Measurements from ENCODE around the gene CYP26A1.

CYP26A1 gene

GRCh38 chr10:93073539-93074146 lies at the start of gene CYP26A1:
Gene CYP26A1, plus strand, starts transcription at chr10:93073893. Its CDS starts 42 bp downstream, at chr10:93073935.
- no peak for DNase-seq

- no peak for DNase-seq
These were observed 47.6 kb upstream of the CYP26A1 start for GRCh38 chr10:93026072-93026471.

GRCh38 chr10:93027508-93027907 lies 46.2 kb upstream of the CYP26A1 start:
- no peak for DNase-seq

GRCh38 chr10:93028883-93029282 lies 44.8 kb upstream of the CYP26A1 start:
- DNase-seq, result no peak

- no peak for DNase-seq
These were observed 43.3 kb upstream of the CYP26A1 start for GRCh38 chr10:93030409-93030808.

- no peak for DNase-seq
These were observed 41.4 kb upstream of the CYP26A1 start for GRCh38 chr10:93032105-93032808.

- DNase-seq, result no peak
These were observed 40.9 kb upstream of the CYP26A1 start for GRCh38 chr10:93032809-93033137.

- no peak for DNase-seq
These were observed 39.3 kb upstream of the CYP26A1 start for GRCh38 chr10:93034426-93034825.

- DNase-seq, result no peak
These were observed 34.6 kb upstream of the CYP26A1 start for GRCh38 chr10:93039110-93039509.

- DNase-seq, result no peak
These were observed 34.0 kb upstream of the CYP26A1 start for GRCh38 chr10:93039721-93040120.

- DNase-seq, result no peak
These were observed 19.2 kb upstream of the CYP26A1 start for GRCh38 chr10:93054486-93054885.

- no peak for DNase-seq
These were observed 15.6 kb upstream of the CYP26A1 start for GRCh38 chr10:93058139-93058538.

- no peak for DNase-seq
These were observed 13.5 kb upstream of the CYP26A1 start, which contains the start of gene CYP26C1 for GRCh38 chr10:93059975-93060886. Gene CYP26C1, plus strand, starts transcription at chr10:93060798. Its CDS starts 466 bp downstream, at chr10:93061264.

- no peak for DNase-seq
These were observed 12.7 kb upstream of the CYP26A1 start for GRCh38 chr10:93060887-93061593.

GRCh38 chr10:93061594-93062513 lies 11.8 kb upstream of the CYP26A1 start:
- no peak for DNase-seq

GRCh38 chr10:93062514-93063143 lies 11.1 kb upstream of the CYP26A1 start:
- no peak for DNase-seq

GRCh38 chr10:93063144-93063976 lies 10.3 kb upstream of the CYP26A1 start:
- no peak for DNase-seq

- DNase-seq, result no peak
These were observed 9.6 kb upstream of the CYP26A1 start for GRCh38 chr10:93063977-93064660.

- no peak for DNase-seq
These were observed 8.6 kb upstream of the CYP26A1 start for GRCh38 chr10:93064874-93065660.

Data from NCI-H187 (cell line).